Neural cell (in vitro differentiated cells): ENCODE data around the gene TMEM184B.

Source experiments
- CTCF ChIP-seq: fragments of 450-650 bp; IDR thresholded peaks from 2 replicates; pipeline ENCODE4 v1.5.1; 2014; ENCODE audit warnings: antibody characterized with exemption, mild to moderate bottlenecking, moderate library complexity; ENCODE audit not compliant: poor library complexity, severe bottlenecking
- EP300 ChIP-seq: fragments of 450-650 bp; conservative IDR thresholded peaks from 2 replicates; pipeline ENCODE4 v1.6.1; 2014; ENCODE audit warnings: antibody characterized with exemption, mild to moderate bottlenecking, moderate library complexity; ENCODE audit not compliant: poor library complexity, severe bottlenecking
- EZH2 ChIP-seq: fragments of 200-600, 300-800 bp; shearing (Covaris generic), sonication (generic); IDR thresholded peaks from 2 replicates; pipeline ENCODE4 v1.6.1; 2014; ENCODE audit warnings: antibody characterized with exemption, low read length, borderline replicate concordance, mild to moderate bottlenecking; ENCODE audit not compliant: insufficient read depth, poor library complexity, severe bottlenecking
- MXI1 ChIP-seq: fragments of 450-650 bp; conservative IDR thresholded peaks from 2 replicates; pipeline ENCODE4 v1.6.1; 2014; ENCODE audit warnings: antibody characterized with exemption, mild to moderate bottlenecking; ENCODE audit not compliant: poor library complexity, severe bottlenecking
- POLR2AphosphoS5 ChIP-seq: IDR thresholded peaks from 2 replicates; pipeline ENCODE4 v1.6.1; 2012
- RAD21 ChIP-seq: fragments of 450-650 bp; conservative IDR thresholded peaks from 2 replicates; pipeline ENCODE4 v1.6.1; 2014; ENCODE audit warnings: antibody characterized with exemption, mild to moderate bottlenecking, moderate library complexity
- REST ChIP-seq: IDR thresholded peaks from 2 replicates; pipeline ENCODE4 v1.6.1; 2012; ENCODE audit warnings: borderline replicate concordance
- TAF1 ChIP-seq: IDR thresholded peaks from 2 replicates; pipeline ENCODE4 v1.6.1; 2012; ENCODE audit warnings: low read depth

GRCh38 chr22:38223289-38223960, 49.4 kb downstream of the TMEM184B start:
- no peak for TF ChIP-seq CTCF
- TF ChIP-seq REST = no peak
- TF ChIP-seq EZH2 = no peak
- no peak for TF ChIP-seq EP300
- no peak for TF ChIP-seq POLR2AphosphoS5
- no peak for TF ChIP-seq RAD21
- no peak for TF ChIP-seq TAF1
- TF ChIP-seq MXI1 = no peak
